HepG2 (cell line): ENCODE measurements around the gene TNFRSF18. TPM values are rescaled to one million over a fixed set of nuclear protein-coding genes. Genes with fewer than 3 reads are reported as not detected.

Source experiments
- AGO1 ChIP-seq: fragments of 200-400 bp; formaldehyde crosslinking; IDR thresholded peaks from 2 replicates; pipeline ENCODE4 v1.6.1; 2017; ENCODE audit warnings: mild to moderate bottlenecking, low read depth, low read length, moderate library complexity; ENCODE audit not compliant: poor library complexity, severe bottlenecking
- ARNTL ChIP-seq: sonication (generic); formaldehyde crosslinking; IDR thresholded peaks from 2 replicates; pipeline ENCODE4 v1.4.0; 2020; ENCODE audit warnings: mild to moderate bottlenecking, missing genetic modification reagents
- CBX1 ChIP-seq: IDR thresholded peaks from one replicate; pipeline ENCODE4 v1.6.1; 2016; ENCODE audit warnings: antibody characterized with exemption, low read depth
- GABPB1 ChIP-seq: IDR thresholded peaks from 2 replicates; pipeline ENCODE4 v1.6.1; 2016; ENCODE audit warnings: mild to moderate bottlenecking, missing genetic modification reagents, moderate library complexity, missing compliant biosample characterization
- LCORL ChIP-seq, 2 experiments: fragments of 450-650 bp in 1 of 2; sonication (generic) in 1 of 2; formaldehyde crosslinking in 1 of 2; IDR thresholded peaks; 2 replicates each; pipeline versions ENCODE4 v1.5.0 to v1.6.1; 2017 to 2020; ENCODE audit warnings: antibody characterized with exemption in 1 of 2, missing genetic modification reagents in 1 of 2
- NRL ChIP-seq: sonication (generic); formaldehyde crosslinking; IDR thresholded peaks from 2 replicates; pipeline ENCODE4 v1.5.0; 2020; ENCODE audit warnings: missing genetic modification reagents, mild to moderate bottlenecking, moderate library complexity, borderline replicate concordance
- PRPF4 ChIP-seq: fragments of 200-400 bp; formaldehyde crosslinking; IDR thresholded peaks from 2 replicates; pipeline ENCODE4 v1.6.1; 2016; ENCODE audit warnings: low read length, low read depth; ENCODE audit not compliant: poor library complexity, severe bottlenecking
- ZNF446 ChIP-seq: sonication (generic); formaldehyde crosslinking; IDR thresholded peaks from 2 replicates; pipeline ENCODE4 v1.5.0; 2020; ENCODE audit warnings: mild to moderate bottlenecking, missing genetic modification reagents
- ZNF558 ChIP-seq: sonication (generic); formaldehyde crosslinking; IDR thresholded peaks from 2 replicates; pipeline ENCODE4 v1.9.0; 2022; ENCODE audit warnings: mild to moderate bottlenecking, missing genetic modification reagents, borderline replicate concordance
- polyA plus RNA-seq, 8 experiments: library from polyadenylated mRNA; depleted of rRNA in 3 of 8; stranded (reverse) in 7 of 8; unstranded in 1 of 8; fragments of >200 nt; fragmentation: Illumina TruSeq in 4 of 8; extraction: Trizol in 4 of 8; gene quantifications; 2 replicates each; pipeline versions ENCODE4 v1.2.1 to v1.2.3, GENCODE V29; 2011 to 2016; ENCODE audit warnings: low read depth in 4 of 8, missing spikeins in 1 of 8, mixed read lengths in 1 of 8; ENCODE audit not compliant: insufficient read depth in 1 of 8
- total RNA-seq, 5 experiments: library from RNA; depleted of rRNA; stranded (reverse); fragments of >200 nt; fragmentation: Illumina TruSeq; extraction: Trizol; gene quantifications; 2 replicates each; pipeline ENCODE4 v1.2.3, GENCODE V29; 2016; ENCODE audit warnings: low read depth in 1 of 5
- TF ChIP-seq, protein P1 (sequence below): sonication (generic); formaldehyde crosslinking; IDR thresholded peaks from 2 replicates; pipeline ENCODE4 v1.5.0; 2020; ENCODE audit warnings: missing genetic modification reagents
- TF ChIP-seq, protein P2 (sequence below): sonication (generic); formaldehyde crosslinking; IDR thresholded peaks from 2 replicates; pipeline ENCODE4 v1.4.0; 2020; ENCODE audit warnings: missing genetic modification reagents
- TF ChIP-seq, protein P3 (sequence below): sonication (generic); formaldehyde crosslinking; IDR thresholded peaks from 2 replicates; pipeline ENCODE4 v1.4.0; 2020; ENCODE audit warnings: missing genetic modification reagents, mild to moderate bottlenecking, borderline replicate concordance
- TF ChIP-seq, protein P4 (sequence below): sonication (generic); formaldehyde crosslinking; conservative IDR thresholded peaks from 2 replicates; pipeline ENCODE4 v1.4.0; 2020; ENCODE audit warnings: missing genetic modification reagents
- TF ChIP-seq, protein P5 (sequence below): sonication (generic); formaldehyde crosslinking; IDR thresholded peaks from 2 replicates; pipeline ENCODE4 v1.8.1; 2022; ENCODE audit warnings: mild to moderate bottlenecking, missing genetic modification reagents
- TF ChIP-seq, protein P6 (sequence below): sonication (generic); formaldehyde crosslinking; IDR thresholded peaks from 2 replicates; pipeline ENCODE4 v1.4.0; 2020; ENCODE audit warnings: missing genetic modification reagents, mild to moderate bottlenecking, borderline replicate concordance

TNFRSF18 gene
- total and polyA plus RNA-seq, 2 of the 13 experiments (the other 11 are each of a cell fraction or from before 2014, with no cell fraction given) = not detected

DNA sequence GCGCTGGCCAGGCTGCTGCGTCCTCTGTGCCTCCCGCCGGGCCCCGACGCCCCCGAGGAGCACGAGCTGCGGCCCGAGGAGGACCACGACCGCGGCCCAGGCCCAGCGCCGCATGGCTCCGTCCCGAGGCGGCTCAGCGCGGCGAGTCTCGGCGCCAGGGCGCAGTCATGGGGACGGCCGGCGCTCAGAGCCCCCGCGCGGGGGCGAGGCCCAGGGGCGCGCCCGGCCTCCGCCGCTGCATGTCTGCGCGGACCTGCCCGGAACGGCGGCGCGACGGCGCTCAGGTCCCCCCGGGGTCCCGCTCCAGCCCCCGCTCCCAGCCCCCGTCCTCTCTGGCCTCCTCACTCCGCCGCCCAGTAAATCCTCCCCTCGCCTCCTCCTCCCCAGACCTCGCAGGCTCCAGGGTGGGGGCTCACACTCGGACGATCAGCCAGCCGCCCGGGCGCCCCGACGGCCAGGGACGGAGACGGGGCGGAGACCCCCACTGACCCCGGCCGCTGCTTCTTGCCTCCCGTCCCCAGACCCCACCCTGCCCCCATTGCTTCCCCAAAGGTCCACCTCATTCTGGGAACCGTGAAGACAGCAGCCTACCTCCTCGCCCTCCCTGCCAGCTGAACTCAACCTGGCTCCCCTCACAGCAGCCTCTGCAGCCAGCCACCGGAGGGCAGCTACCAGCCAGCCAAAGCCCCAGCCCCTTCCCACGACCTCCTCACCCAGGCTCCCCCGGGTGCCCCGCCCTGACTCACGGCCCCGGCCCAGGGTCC, 40.4 kb upstream of the TNFRSF18 start, which contains the start of gene C1QTNF12 (continued):
- TF ChIP-seq, protein P1, sequence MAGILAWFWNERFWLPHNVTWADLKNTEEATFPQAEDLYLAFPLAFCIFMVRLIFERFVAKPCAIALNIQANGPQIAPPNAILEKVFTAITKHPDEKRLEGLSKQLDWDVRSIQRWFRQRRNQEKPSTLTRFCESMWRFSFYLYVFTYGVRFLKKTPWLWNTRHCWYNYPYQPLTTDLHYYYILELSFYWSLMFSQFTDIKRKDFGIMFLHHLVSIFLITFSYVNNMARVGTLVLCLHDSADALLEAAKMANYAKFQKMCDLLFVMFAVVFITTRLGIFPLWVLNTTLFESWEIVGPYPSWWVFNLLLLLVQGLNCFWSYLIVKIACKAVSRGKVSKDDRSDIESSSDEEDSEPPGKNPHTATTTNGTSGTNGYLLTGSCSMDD = no peak
- TF ChIP-seq ZNF558 (no peak), AGO1 (no peak), ARNTL (CRISPR knock-in tag) (no peak), CBX1 (no peak), ZNF446 (no peak), LCORL (IDR thresholded peaks at IDR 0.05) (no peak), LCORL (CRISPR knock-in tag; IDR thresholded peaks at IDR 0.05) (no peak), PRPF4 (no peak), GABPB1 (CRISPR knock-in tag) (0 out of 2 replicates have a peak, but pooled peaks have one; percentile 10), NRL (CRISPR knock-in tag) (no peak)
- TF ChIP-seq, protein P2, sequence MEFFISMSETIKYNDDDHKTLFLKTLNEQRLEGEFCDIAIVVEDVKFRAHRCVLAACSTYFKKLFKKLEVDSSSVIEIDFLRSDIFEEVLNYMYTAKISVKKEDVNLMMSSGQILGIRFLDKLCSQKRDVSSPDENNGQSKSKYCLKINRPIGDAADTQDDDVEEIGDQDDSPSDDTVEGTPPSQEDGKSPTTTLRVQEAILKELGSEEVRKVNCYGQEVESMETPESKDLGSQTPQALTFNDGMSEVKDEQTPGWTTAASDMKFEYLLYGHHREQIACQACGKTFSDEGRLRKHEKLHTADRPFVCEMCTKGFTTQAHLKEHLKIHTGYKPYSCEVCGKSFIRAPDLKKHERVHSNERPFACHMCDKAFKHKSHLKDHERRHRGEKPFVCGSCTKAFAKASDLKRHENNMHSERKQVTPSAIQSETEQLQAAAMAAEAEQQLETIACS = no peak
- TF ChIP-seq, protein P3, sequence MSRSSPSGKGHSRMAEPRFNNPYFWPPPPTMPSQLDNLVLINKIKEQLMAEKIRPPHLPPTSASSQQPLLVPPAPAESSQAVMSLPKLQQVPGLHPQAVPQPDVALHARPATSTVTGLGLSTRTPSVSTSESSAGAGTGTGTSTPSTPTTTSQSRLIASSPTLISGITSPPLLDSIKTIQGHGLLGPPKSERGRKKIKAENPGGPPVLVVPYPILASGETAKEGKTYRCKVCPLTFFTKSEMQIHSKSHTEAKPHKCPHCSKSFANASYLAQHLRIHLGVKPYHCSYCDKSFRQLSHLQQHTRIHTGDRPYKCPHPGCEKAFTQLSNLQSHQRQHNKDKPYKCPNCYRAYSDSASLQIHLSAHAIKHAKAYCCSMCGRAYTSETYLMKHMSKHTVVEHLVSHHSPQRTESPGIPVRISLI = no peak
- TF ChIP-seq, protein P4, sequence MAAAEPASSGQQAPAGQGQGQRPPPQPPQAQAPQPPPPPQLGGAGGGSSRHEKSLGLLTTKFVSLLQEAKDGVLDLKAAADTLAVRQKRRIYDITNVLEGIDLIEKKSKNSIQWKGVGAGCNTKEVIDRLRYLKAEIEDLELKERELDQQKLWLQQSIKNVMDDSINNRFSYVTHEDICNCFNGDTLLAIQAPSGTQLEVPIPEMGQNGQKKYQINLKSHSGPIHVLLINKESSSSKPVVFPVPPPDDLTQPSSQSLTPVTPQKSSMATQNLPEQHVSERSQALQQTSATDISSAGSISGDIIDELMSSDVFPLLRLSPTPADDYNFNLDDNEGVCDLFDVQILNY (CRISPR knock-in tag) = no peak
- TF ChIP-seq, protein P5, sequence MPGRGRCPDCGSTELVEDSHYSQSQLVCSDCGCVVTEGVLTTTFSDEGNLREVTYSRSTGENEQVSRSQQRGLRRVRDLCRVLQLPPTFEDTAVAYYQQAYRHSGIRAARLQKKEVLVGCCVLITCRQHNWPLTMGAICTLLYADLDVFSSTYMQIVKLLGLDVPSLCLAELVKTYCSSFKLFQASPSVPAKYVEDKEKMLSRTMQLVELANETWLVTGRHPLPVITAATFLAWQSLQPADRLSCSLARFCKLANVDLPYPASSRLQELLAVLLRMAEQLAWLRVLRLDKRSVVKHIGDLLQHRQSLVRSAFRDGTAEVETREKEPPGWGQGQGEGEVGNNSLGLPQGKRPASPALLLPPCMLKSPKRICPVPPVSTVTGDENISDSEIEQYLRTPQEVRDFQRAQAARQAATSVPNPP (CRISPR knock-in tag) = no peak
- TF ChIP-seq, protein P6, sequence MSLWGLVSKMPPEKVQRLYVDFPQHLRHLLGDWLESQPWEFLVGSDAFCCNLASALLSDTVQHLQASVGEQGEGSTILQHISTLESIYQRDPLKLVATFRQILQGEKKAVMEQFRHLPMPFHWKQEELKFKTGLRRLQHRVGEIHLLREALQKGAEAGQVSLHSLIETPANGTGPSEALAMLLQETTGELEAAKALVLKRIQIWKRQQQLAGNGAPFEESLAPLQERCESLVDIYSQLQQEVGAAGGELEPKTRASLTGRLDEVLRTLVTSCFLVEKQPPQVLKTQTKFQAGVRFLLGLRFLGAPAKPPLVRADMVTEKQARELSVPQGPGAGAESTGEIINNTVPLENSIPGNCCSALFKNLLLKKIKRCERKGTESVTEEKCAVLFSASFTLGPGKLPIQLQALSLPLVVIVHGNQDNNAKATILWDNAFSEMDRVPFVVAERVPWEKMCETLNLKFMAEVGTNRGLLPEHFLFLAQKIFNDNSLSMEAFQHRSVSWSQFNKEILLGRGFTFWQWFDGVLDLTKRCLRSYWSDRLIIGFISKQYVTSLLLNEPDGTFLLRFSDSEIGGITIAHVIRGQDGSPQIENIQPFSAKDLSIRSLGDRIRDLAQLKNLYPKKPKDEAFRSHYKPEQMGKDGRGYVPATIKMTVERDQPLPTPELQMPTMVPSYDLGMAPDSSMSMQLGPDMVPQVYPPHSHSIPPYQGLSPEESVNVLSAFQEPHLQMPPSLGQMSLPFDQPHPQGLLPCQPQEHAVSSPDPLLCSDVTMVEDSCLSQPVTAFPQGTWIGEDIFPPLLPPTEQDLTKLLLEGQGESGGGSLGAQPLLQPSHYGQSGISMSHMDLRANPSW = no peak
